ENCODE measurements around the gene NSUN2. TPM values are rescaled to one million over a fixed set of nuclear protein-coding genes. Genes with fewer than 3 reads are reported as not detected.

Gene NSUN2
- polyA plus RNA-seq, 1 donor from 2014 or later, result 47.5 TPM

- H3K4me2 ChIP-seq (ENCODE audit: low read length), result no peak overlapping the region
- H2AFZ ChIP-seq (ENCODE audit: low read depth, low read length), result no peak overlapping the region
- no peak overlapping the region for H3K9ac ChIP-seq (ENCODE audit: low read length)
- H3K27ac ChIP-seq (ENCODE audit: low read length), result no peak overlapping the region
- H3K9me3 ChIP-seq (ENCODE audit: low read length), result no peaks in the 10 kb centered on the region
- no peaks in the 10 kb centered on the region for H3K27me3 ChIP-seq (ENCODE audit: insufficient read depth, low read depth, low read length)
- TF ChIP-seq CTCF (IDR thresholded peaks at IDR 0.05; ENCODE audit: poor library complexity, severe bottlenecking) (no peak), EZH2 (IDR thresholded peaks at IDR 0.05; ENCODE audit: borderline replicate concordance, insufficient read depth, low read length, poor library complexity, severe bottlenecking) (no peak), MXI1 (conservative IDR thresholded peaks at IDR 0.05; ENCODE audit: poor library complexity, severe bottlenecking) (no peak), TAF1 (IDR thresholded peaks at IDR 0.05; ENCODE audit: low read depth) (no peak), EP300 (conservative IDR thresholded peaks at IDR 0.05; ENCODE audit: poor library complexity, severe bottlenecking) (no peak), RAD21 (conservative IDR thresholded peaks at IDR 0.05) (no peak), POLR2AphosphoS5 (IDR thresholded peaks at IDR 0.05) (no peak), SMC3 (conservative IDR thresholded peaks at IDR 0.05; ENCODE audit: poor library complexity) (no peak)
- TF ChIP-seq, protein P1, sequence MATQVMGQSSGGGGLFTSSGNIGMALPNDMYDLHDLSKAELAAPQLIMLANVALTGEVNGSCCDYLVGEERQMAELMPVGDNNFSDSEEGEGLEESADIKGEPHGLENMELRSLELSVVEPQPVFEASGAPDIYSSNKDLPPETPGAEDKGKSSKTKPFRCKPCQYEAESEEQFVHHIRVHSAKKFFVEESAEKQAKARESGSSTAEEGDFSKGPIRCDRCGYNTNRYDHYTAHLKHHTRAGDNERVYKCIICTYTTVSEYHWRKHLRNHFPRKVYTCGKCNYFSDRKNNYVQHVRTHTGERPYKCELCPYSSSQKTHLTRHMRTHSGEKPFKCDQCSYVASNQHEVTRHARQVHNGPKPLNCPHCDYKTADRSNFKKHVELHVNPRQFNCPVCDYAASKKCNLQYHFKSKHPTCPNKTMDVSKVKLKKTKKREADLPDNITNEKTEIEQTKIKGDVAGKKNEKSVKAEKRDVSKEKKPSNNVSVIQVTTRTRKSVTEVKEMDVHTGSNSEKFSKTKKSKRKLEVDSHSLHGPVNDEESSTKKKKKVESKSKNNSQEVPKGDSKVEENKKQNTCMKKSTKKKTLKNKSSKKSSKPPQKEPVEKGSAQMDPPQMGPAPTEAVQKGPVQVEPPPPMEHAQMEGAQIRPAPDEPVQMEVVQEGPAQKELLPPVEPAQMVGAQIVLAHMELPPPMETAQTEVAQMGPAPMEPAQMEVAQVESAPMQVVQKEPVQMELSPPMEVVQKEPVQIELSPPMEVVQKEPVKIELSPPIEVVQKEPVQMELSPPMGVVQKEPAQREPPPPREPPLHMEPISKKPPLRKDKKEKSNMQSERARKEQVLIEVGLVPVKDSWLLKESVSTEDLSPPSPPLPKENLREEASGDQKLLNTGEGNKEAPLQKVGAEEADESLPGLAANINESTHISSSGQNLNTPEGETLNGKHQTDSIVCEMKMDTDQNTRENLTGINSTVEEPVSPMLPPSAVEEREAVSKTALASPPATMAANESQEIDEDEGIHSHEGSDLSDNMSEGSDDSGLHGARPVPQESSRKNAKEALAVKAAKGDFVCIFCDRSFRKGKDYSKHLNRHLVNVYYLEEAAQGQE (IDR thresholded peaks at IDR 0.05; ENCODE audit: borderline replicate concordance), result no peak
- H3K79me2 ChIP-seq (replicated peaks; ENCODE audit: insufficient read depth, low read length), result no peaks in the 10 kb centered on the region
- H3K4me3 ChIP-seq (ENCODE audit: low read length), result no peak overlapping the region
- no peaks in the 10 kb centered on the region for H3F3A ChIP-seq (ENCODE audit: insufficient read depth, low read length, poor library complexity, severe bottlenecking)
- peaks cover 11% of the 10 kb centered on the region for H3K36me3 ChIP-seq (ENCODE audit: insufficient read depth, low read length)
- H3K9me2 ChIP-seq (ENCODE audit: insufficient read depth, low read length), result no peaks in the 10 kb centered on the region
- no peaks in the 10 kb centered on the region for H4K20me1 ChIP-seq (ENCODE audit: insufficient read depth)
Observed at GRCh38 chr5:6603643-6604042, 29.2 kb downstream of the NSUN2 start.

GRCh38 chr5:6602441-6602840 is 30.4 kb downstream of the NSUN2 start:
- H3K4me2 ChIP-seq (ENCODE audit: low read length), result no peak overlapping the region
- H3K9me3 ChIP-seq (ENCODE audit: low read length), result no peaks in the 10 kb centered on the region
- no peak overlapping the region for H3K9ac ChIP-seq (ENCODE audit: low read length)
- H3K36me3 ChIP-seq (ENCODE audit: insufficient read depth, low read length), result peaks cover 6% of the 10 kb centered on the region
- no peaks in the 10 kb centered on the region for H3K27me3 ChIP-seq (ENCODE audit: insufficient read depth, low read depth, low read length)
- H3K9me2 ChIP-seq (ENCODE audit: insufficient read depth, low read length), result no peaks in the 10 kb centered on the region
- no peak overlapping the region for H3K4me3 ChIP-seq (ENCODE audit: low read length)
- TF ChIP-seq, protein P1 (IDR thresholded peaks at IDR 0.05; ENCODE audit: borderline replicate concordance), result no peak
- TF ChIP-seq TAF1 (IDR thresholded peaks at IDR 0.05; ENCODE audit: low read depth) (no peak), EP300 (conservative IDR thresholded peaks at IDR 0.05; ENCODE audit: poor library complexity, severe bottlenecking) (no peak)
- no peaks in the 10 kb centered on the region for H3F3A ChIP-seq (ENCODE audit: insufficient read depth, low read length, poor library complexity, severe bottlenecking)
- no peaks in the 10 kb centered on the region for H4K20me1 ChIP-seq (ENCODE audit: insufficient read depth)
- no peaks in the 10 kb centered on the region for H3K79me2 ChIP-seq (replicated peaks; ENCODE audit: insufficient read depth, low read length)
- H3K27ac ChIP-seq (ENCODE audit: low read length), result no peak overlapping the region
- no peak overlapping the region for H2AFZ ChIP-seq (ENCODE audit: low read depth, low read length)

All from neural cell (in vitro differentiated cells).